Left lobe of liver (tissue), 2 donors: Measurements from ENCODE around the gene MS4A8. TPM values are rescaled to one million over a fixed set of nuclear protein-coding genes. Genes with fewer than 3 reads are reported as not detected.
A peak's percentile ranks its signal among the peaks of the same experiment; 100 is the strongest.

ENCODE experiments used
- ATAC-seq: fragments of 200-7000 bp; cut with Tn5 transposase; one replicate; pipeline ENCODE4 v1.9.1; 2020; ENCODE audit warnings: mild to moderate bottlenecking, moderate library complexity
- DNase-seq: peaks from one replicate; pipeline ENCODE4 v3.0.0-alpha.2; 2020; ENCODE audit warnings: low spot score
- total RNA-seq: library from RNA; stranded (reverse); gene quantifications from one replicate; pipeline ENCODE4 v1.2.1, GENCODE V29; 2021
- donor health status: DM: no; HTN: no; CAD: no; lungs with moderate emphysema.
- donor health status: DM: no; HTN: yes; CAD: no.

Gene MS4A8
- total RNA-seq, 1 donor from 2014 or later = not detected

DNA sequence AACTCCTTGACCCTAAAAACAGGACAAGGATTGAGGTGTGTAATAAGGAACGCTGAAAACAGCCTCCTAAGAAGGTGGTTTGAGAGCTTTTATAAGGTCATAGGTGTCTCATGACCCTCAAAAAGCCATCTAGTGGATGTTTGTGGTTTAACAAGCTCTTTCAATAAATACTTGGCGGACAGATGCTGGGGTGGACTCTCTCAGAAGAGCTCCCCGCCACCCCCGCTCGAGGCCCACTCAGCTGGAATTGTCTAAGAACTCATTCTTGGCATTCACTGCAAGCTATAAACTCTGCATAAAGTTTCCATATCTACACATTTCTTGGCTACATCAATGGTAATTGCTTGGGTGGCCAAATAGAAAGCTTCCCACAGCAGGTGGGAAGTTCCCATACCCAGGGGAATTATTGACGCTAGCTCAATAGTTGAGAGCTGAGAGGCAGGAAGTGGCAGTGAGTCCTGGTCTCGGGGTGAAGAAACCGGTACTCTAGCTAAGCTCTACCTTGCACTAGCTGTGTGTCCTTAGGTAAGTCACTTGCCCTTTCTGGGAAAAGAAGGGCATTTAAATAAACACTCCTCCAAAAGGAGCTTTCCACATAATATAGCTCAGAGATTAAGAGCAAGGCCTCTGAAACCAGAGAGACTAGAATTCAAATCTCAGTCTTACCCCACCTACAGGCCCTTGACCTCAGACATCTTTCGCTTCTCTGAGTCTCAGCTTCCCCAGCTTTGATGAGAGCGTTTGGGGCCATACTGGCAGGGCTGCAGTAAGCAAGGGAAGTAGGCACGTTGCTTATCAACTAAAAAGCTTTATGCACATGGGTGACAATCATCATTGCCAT, 63.7 kb downstream of the MS4A8 start:
- DNase-seq (no peak), ATAC-seq (peak; percentile 47)

DNA sequence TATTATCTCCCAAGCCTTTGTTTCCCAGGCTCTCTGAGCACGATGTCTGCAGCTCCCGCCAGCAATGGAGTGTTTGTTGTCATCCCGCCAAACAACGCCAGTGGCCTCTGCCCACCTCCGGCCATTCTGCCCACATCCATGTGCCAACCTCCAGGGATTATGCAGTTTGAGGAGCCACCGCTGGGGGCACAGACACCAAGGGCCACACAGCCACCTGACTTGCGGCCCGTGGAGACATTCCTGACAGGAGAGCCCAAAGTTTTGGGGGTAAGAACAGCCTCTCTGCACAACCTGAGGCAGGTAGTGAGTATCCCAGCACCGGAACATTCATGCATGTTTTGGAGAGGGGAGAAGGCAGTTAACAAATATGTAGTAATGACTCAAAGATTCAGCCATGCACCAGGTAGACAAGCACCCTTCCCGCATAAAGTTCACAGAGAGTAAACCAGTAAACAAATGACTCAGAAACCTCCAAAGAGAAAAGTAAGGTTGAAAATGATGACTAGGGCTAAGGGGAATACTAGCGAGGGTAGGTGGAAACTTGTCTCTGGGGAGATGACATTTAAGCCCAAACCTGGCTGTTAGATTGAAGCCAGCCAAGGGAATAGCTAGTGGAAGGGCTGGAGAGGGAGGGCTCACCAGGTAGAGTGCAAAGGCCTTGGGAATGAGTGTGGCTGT, 64.4 kb downstream of the MS4A8 start:
- DNase-seq (no peak), ATAC-seq (no peak)

DNA sequence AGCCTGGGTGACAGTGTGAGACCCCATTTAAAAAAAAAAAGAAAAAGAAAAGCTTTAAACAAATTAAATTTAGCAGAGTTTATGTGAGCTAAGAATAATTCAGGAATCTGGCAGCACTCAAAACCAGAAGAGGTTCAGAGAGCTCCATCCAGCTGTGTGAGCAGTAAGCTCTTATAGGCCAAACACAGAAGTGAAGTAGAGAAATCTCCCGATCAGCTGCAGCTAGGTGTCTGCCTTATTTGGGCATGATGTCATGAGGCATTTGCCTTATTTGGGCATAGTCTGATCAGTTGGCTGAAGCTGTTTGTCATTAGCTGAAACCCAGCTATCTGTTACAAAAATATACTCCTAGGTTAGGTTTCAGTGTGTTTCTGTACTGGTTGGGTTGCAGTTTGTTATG, 65.5 kb downstream of the MS4A8 start:
- no peak for ATAC-seq
- no peak for DNase-seq

- no peak for ATAC-seq
- DNase-seq = no peak
Observed at GRCh38 chr11:60765355-60765754, 65.9 kb downstream of the MS4A8 start.

Other genes with a start within 250 kb of the MS4A8 start
- gene MS4A1, start 243.8 kb upstream of the MS4A8 start, total RNA-seq = 0.40 TPM
- not detected for gene MS4A12, start 206.8 kb upstream of the MS4A8 start, total RNA-seq
- not detected for gene MS4A13, start 184.2 kb upstream of the MS4A8 start, total RNA-seq
- gene MS4A18, start 25.1 kb downstream of the MS4A8 start, total RNA-seq = not detected
- gene MS4A15, start 57.3 kb downstream of the MS4A8 start, total RNA-seq = not detected
- not detected for gene MS4A10, start 85.7 kb downstream of the MS4A8 start, total RNA-seq
- gene CCDC86, start 142.5 kb downstream of the MS4A8 start, total RNA-seq = 4.7 TPM
- 0.18 TPM for gene PTGDR2, start 156.3 kb downstream of the MS4A8 start, total RNA-seq
- not detected for gene ZP1, start 167.9 kb downstream of the MS4A8 start, total RNA-seq
- 44.9 TPM for gene PRPF19, start 207.0 kb downstream of the MS4A8 start, total RNA-seq
- gene TMEM109, start 214.5 kb downstream of the MS4A8 start, total RNA-seq = 36.9 TPM
- 2.1 TPM for gene TMEM132A, start 224.8 kb downstream of the MS4A8 start, total RNA-seq